Frontal cortex (tissue), 4 donors: ENCODE data around the gene RBFOX2. TPM values are rescaled to one million over a fixed set of nuclear protein-coding genes. Genes with fewer than 3 reads are reported as not detected.
A peak's percentile ranks its signal among the peaks of the same experiment; 100 is the strongest.
"Not testable (repeated sequence)": the region's sequence is repeated elsewhere in the genome, so short reads cannot be mapped to it uniquely, and the experiment has no call there.

ENCODE experiments used
- DNase-seq, 2 donors: peaks; one replicate each; pipeline ENCODE4 v3.0.0; 2012; ENCODE audit warnings: low spot score in 2 of 2
- FAIRE-seq: peaks from 2 replicates; lab custom pipeline; 2012; peaks lifted over from hg19 to GRCh38; lab: Jason Lieb, UNC
- total RNA-seq: library from RNA; depleted of rRNA; stranded (reverse); fragments of >200 nt; gene quantifications from one replicate; pipeline ENCODE4 v1.2.3, GENCODE V29; 2014
- donor health status: control.
- donor health status: control.
- donor health status: control.

RBFOX2 gene
- total RNA-seq, 1 donor from 2014 or later: 390 TPM

DNA sequence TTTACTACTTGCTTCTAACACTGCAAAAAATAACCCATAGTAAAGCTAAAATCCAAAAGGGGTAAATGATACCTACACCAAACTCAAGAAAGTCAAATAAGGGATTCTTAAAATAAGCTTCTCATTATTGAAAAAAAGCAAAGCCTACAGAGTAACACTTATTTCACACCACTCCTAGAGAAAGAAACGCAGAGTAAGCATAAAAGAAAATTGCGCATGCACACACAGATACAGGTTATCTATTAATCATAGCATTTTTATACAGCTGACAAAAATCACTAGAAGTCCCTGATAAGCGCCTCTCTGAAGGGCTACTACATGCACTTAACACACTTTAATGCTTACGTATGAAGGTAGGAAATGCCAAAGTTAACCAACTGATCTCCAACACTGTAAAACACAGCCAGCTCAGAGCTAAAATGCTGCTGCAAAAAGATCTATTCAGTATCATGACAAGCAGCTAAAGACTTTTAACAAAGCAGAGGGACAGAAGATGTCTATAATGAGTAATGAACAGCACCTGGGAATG, 14.0 kb downstream of the RBFOX2 start:
- no peak for DNase-seq
- FAIRE-seq: no peak

DNA sequence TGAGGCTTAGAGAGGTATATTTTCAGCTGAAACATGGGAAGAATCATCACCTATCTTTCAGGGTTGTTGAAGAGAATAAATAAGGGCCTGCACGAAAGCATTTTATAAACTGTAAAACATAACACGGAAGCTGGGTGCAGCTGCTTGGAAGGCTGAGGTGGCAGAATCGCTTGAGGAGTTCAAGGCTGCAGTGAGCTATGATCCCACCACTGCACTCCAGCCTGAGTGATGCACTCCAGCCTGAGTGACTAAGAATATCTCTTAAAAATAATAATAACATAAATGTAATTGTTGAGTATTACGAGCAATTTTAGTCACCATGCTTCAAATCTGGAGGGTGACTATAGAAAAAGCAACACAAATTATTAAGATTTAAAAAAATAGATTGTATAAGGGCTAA, 16.3 kb downstream of the RBFOX2 start:
- FAIRE-seq: no peak
- no peak for DNase-seq

DNA sequence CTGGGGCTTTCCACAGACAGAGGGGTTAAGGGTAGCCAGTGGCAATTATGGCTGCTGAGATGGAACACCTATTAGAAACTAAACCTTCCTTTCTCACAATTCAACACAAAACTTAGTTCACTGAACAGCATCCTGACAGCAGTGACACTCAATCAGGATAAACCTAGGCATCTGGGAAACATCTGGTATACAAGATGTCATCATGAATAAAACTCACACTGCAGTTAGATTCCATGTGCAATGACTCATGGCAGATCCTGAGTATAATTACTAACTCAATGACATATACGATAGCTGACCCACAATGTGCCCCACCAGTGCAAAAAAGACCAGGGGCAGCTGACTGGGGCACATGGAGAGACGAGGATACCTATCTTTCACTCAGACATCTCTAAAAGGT, 17.7 kb downstream of the RBFOX2 start:
- FAIRE-seq: no peak
- no peak for DNase-seq

DNA sequence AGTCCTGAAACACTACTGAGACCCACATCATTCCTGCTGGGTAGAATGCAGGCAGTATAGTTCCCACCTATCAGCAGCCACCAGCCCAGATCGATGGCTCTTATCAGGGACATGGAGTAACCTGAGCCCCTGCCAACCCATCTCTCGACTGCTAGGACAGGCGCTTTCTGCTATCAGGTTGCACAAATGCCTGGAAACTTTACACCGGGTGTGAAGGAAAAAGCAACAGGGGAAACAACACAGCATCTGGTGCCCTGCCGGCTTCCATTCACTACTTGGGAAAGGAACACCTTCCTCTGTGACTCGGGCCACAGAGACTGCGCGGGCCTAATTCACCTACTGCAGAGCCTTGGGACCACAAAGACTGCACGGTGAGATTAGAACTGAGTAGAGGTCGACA, 18.5 kb downstream of the RBFOX2 start:
- FAIRE-seq (no peak), DNase-seq (no peak)

DNA sequence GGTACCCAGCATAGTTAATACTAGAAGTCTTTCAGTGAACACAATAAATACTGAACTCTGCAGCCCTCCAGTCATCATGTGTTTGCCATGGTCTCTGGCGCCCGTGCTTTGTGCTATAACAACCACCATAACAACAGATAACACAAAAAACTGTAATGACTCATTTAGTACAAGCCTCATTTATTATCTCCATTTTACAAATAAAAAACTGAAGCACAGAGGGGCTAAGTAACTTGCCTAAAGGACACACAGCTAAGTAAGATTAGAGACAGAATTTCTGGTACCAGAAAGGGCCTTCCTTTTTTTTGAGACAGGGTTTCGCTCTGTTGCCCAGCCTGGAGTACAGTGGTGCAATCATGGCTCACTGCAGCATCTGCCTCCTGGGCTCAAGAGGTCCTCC, 19.5 kb downstream of the RBFOX2 start:
- DNase-seq (no peak), FAIRE-seq (no peak)

DNA sequence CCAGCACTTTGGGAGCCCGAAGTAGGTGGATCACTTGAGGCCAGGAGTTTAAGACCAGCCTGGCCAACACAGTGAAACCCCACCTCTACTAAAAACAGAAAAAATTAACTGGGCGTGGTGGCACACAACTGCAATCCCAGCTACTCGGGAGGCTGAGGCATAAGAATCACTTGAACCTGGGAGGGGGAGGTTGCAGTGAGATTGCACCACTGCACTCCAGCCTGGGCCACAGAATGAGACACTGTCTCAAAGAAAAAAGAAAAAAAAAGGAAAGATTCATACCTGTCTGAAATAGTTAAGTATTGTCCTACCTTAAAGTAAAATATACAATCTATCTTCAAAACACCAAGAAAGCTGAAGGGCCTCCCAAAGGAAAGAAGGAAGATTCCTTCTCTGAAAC, 20.1 kb downstream of the RBFOX2 start:
- no peak for FAIRE-seq
- DNase-seq: no peak

DNA sequence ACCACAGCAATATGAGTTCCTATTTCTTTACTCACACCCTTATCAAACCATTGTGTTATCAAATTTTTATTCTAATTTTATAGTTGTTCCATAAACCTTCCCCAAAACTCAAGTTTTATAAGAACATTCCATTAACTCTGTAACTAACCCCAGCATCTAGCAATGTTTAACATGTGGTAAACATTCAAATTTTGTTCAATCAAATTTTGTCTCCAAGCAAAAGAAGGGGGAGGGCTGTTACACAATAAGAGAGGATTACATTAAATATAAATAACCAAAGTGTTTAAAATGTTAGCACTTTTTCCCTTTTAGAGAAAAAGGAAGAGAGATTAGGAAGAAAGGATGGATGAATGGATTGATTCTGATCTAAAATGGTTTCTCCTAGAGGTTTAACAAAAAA, 20.5 kb downstream of the RBFOX2 start:
- FAIRE-seq: no peak

DNA sequence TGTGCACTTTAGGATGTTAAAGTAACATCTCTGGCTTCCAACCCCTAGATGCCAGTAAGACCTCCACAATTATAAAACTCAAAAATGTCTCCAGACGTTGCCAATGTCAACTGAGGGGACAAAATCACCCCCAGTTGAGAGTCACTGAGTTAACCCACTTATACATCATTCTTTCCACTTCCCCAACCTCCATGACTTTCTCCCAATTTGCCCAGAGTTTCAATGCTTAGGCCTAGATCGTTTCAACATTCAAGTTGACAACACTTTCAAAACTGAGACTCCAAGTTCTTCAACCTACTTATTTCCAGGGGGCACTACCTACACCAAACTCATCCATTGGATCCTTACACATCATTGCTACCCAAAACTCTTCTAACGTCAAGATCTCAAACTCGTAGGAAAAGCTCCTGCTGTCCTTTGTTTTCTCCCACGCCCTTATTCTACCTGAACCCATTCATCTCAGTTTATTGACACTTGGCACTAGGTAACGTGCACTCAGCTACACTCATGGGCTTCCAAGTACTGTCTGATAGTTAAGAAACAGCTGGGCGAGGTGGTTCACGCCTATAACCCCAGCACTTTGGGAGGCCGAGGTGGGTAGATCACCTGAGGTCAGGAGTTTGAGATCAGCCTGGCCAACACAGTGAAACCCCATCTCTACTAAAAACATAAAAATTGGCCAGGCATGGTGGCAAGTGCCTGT, 24.5 kb downstream of the RBFOX2 start:
- DNase-seq (no peak), FAIRE-seq (no peak)

More for the DNA sequence above, 20.5 kb downstream of the RBFOX2 start:
- no peak for DNase-seq

DNA sequence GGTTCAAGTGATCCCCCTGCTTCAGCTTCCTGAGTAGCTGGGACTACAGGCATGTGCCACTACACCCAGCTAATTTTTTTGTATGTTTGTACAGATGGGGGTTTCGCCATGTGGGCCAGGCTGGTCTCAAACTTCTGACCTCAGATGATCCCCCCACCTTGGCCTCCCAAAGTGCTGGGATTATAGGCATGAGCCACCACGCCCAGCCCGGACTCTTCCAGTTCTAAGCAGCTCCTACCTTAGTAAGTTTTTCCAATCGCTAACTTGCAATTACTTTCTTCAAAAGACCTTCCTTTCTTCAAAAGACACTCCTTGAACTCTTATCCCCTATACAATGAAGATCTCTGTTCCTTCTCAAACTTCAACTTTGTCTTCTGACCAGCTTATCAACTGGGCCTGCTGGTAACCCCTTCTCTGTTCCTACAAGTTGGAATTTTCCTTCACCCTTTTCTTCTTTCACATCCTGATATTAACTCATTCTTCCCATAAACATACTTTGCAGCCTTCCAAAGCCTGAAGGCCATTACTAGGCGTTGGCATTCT, 25.8 kb downstream of the RBFOX2 start:
- no peak for DNase-seq
- no peak for FAIRE-seq

DNA sequence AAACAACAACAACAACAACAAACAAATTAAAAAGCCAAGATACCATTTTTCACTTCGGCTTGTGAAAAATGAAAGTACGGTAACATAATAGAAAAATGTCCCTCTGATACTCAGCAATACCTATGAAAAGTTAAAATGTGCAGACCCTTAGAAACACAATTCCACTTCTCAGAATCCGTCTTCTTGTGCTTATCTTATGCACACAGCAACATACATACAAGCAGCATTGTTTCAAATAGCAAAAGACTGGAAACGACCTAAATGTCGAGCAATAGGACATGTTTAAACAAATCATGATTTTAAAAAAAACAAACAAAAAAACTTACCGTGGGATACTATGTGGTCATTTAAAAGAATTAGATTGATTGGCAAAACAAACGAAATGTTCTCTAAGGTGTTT, 26.5 kb downstream of the RBFOX2 start:
- FAIRE-seq (no peak), DNase-seq (no peak)

DNA sequence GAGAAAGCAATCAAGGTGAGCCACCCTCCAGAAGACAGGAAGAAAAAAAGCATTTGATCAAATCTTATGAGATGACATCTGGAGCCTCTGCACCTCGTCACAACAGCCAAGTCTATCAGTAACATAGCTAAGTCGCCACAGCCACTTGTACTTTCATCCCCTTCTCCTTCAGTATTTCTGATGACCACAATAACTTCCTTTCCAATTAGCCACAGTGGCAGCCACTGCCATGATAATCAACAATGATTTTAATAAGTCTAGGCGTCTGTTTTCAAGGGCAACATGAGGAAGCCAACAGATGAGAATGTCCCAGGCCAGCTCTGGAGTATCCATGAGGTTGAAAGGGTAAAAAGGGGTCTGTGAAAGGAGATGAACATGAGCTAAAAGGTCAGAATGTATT, 29.9 kb downstream of the RBFOX2 start:
- no peak for FAIRE-seq
- no peak for DNase-seq

DNA sequence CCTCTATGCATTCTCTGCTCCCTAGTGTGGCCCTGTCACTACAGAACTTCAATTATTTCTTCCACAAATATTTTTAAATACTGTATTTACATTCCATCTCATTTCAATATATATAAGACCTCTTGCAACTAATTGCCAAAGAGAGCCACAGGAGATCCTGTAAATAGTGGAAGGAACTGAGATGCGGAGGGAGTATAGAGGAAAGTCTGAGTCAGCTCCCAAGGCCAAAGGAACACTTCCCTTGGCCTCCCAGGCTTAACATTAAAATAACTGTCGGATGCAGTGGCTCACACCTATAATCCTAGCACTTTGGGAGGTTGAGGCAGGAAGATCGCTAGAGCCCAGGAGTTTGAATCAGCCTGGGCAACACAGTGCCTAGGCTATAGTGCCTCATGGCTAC, 31.2 kb downstream of the RBFOX2 start:
- FAIRE-seq (no peak), DNase-seq (no peak)

DNA sequence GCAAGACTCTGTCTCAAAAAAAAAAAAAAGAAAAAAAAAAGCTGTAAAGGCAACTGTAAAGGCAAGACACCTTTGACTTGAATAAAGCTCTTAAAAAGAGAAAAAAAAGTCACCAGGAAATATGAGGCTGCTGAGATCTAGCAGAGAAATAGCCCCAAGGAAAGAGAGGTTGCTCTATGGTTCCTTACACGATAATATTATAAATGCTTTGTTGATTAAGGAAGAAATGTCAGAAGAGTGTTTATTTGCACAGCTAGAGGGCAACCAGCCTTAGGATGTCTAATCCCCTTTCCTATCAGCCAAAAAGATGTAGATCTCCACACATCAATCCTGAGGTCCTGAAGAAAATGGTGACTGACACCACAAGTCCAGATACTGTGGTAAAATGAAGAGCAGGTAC, 32.0 kb downstream of the RBFOX2 start:
- no peak for FAIRE-seq
- DNase-seq: no peak

DNA sequence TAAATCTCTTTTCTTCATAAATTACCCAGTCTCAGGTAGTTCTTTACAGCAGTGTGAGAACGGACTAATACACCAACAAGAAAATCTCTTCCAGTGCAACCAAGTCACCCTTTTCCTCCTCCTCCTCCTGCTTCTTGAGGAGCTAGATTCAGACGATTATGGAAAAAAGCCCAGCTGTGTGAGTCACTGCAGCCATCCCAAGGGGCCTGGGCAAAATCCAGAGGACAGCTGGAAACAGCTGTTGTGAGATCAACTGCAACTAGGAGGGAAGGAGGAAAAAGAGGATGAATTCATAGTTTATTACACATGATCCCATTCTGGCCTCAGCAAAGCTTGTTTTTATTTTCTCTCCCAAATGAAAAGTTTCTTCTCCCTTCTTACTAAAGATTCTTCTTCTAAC, 32.9 kb downstream of the RBFOX2 start:
- FAIRE-seq (no peak), DNase-seq (peak in 1 of 2 donors; percentile 20)

DNA sequence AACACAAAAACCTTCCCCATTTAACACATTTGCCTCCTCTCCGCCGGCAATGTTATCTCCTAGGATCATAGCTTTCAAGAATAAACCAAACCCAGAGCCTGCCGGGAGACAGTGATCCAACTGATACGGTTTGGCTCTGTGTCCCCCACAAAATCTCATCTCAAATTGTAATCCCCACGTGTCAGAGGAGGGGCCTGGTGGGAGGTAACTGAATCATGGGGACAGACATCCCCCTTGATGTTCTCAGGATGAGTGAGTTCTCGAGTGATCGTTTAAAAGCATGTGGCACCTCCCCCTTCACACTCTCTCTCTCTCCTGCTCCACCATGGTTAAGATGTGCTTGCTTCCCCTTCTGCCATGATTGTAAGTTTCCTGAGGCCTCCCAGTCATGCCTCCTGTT, 33.3 kb downstream of the RBFOX2 start:
- no peak for FAIRE-seq
- DNase-seq: no peak

DNA sequence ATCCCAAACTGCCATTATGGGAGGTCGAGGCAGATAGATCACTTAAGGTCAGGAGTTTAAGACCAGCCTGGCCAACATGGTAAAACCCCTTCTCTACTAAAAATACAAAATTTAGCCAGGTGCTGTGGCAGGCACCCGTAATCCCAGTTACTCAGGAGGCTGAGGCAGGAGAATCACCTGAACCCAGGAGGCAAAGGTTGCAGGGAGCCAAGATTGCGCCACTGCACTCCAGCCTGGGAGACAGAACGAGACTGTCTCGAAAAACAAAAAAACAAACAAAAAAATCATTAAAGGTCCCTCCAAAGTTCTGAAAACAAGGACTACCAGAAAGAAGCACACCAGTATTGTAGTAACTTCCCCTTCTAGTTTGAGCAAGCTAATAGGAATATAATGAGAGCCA, 34.9 kb downstream of the RBFOX2 start:
- not testable (repeated sequence) for DNase-seq, FAIRE-seq

DNA sequence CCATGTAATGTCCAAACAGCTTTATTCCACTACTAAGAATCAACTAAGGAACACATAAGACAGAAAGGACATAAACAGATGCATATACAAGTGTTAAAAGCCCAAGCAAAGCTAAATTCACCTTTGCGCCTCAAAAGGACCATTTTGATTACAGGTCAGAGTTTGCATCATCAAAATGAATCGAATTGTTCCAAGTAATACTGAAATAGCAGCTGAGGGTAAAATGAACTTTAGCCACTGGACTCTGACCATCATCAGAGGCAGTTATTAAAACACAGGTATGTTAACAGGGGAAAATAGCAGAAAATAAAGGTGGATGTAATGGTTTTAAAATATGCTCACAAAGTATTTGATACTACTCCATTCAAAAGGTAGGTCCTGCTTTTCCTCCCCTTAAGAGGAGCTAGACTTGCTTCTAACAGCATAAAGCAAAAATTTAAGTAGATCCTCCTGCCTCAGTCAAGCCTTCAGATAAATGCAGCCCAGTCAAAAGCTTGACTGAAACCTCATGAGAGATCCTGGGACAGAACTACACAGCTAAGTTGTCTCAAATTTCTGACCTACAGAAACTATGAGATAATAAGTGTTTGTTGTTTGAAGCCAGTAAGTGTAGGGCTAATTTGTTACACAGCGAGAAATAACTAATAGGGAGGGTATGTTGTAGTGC, 35.4 kb downstream of the RBFOX2 start:
- FAIRE-seq: no peak
- DNase-seq: no peak

DNA sequence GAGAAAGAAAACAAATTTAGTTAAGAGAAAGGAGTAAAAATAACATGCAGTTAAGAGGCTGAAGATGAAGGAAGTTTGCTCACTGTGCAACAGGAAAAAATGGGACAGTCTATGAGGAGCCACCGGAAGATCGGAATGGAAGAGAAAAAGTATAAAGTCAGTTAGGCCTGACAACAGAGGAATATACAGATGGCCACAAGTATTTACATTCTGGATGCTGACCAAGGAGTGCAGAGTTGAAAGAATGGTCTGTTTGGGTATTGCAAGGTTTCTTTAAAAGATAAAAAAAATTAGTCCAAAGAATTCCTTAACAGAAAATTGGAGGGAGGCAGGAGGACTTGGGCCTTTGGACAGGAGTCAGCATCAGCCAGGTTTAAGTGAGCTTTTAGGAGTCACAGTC, 37.5 kb downstream of the RBFOX2 start:
- no peak for FAIRE-seq
- no peak for DNase-seq

DNA sequence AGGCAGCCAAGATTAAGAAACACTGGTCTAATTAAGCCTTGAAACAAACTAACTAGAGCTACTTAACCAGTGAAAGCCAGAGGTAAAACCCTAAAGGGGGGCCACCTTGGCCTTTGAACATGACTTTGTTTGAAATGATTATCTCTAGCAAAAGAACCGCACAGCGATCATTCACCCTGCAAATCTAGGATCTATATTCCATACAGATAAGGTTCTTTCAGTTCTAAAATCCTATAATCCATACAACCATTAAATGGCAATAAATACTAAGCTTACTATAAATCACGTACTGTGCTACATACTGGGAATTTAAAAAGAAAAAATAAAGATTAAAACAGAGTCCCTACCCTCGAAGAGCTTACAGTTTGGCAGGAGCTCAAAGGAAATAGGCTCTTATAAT, 40.6 kb downstream of the RBFOX2 start:
- DNase-seq (no peak), FAIRE-seq (no peak)

DNA sequence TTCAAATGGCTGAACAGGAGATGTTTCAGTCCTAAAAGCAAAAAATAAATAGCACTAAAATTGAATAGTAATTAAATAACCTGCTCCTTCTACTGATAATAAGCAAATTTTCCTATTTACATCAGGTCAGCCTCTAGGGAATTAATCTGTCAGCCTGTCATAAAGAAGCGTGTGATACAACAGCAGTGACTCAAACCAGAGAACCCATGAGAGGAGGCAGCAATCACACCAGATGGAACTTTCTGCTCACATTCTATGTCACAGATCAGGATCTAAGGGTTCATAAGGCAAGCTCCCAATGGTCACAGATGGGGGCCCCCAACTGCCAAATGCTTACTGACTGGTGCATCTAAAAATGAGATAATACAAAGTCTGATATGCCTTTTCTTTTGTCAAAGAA, 41.1 kb downstream of the RBFOX2 start:
- DNase-seq: no peak
- no peak for FAIRE-seq

DNA sequence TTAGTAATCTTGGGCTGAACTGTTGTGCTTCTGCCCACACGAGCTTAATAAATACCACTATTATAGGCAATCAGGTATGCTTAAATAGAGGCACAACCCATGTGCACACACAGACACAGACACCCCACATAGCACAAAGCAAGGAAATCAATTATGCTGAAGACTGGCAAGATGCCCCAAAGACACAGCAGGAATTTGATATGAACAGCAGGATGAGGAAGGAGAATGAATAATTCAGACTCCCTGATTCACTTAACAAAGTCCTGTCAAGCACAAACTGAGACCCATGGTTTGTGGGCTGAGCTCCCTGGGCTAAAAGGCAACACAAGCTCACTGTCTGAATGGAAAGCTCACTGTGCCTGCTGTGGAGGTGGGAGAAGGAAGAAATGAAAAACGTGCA, 42.5 kb downstream of the RBFOX2 start:
- DNase-seq (no peak), FAIRE-seq (no peak)
